Spleen (tissue), 11 donors: ENCODE measurements around the gene TFAM. TPM values are rescaled to one million over a fixed set of nuclear protein-coding genes. Genes with fewer than 3 reads are reported as not detected.

Experiments used
- DNase-seq: peaks from one replicate; pipeline ENCODE4 v3.0.0-alpha.2; 2020
- H3K27ac ChIP-seq, 8 donors: fragments of 200-600 bp; sonication (generic) in 7 of 8; 1 replicate in 4 of 8; 2 replicates in 4 of 8; pipeline versions ENCODE4 v1.5.0 to v1.8.0; 2016 to 2021; ENCODE audit warnings: inconsistent platforms in 4 of 8, mild to moderate bottlenecking in 4 of 8, moderate library complexity in 1 of 8
- H3K27me3 ChIP-seq, 7 donors: fragments of 200-600 bp; sonication (generic) in 6 of 7; replicated peaks in 1 of 7; 1 replicate in 4 of 7; 2 replicates in 3 of 7; pipeline versions ENCODE4 v1.5.0 to v1.8.0; 2016 to 2021; ENCODE audit warnings: inconsistent platforms in 3 of 7, mild to moderate bottlenecking in 1 of 7
- H3K36me3 ChIP-seq, 6 donors: fragments of 200-600 bp; sonication (generic) in 5 of 6; 1 replicate in 4 of 6; 2 replicates in 2 of 6; pipeline versions ENCODE4 v1.5.0 to v1.8.0; 2016 to 2021; ENCODE audit warnings: inconsistent platforms in 2 of 6
- H3K4me1 ChIP-seq, 6 donors: fragments of 200-600 bp; sonication (generic) in 5 of 6; 1 replicate in 3 of 6; 2 replicates in 3 of 6; pipeline versions ENCODE4 v1.5.0 to v1.8.0; 2016 to 2021; ENCODE audit warnings: inconsistent platforms in 3 of 6
- H3K4me3 ChIP-seq, 8 donors: fragments of 200-600 bp; sonication (generic) in 7 of 8; 1 replicate in 4 of 8; 2 replicates in 4 of 8; pipeline versions ENCODE4 v1.5.0 to v1.8.0; 2016 to 2021; ENCODE audit warnings: inconsistent platforms in 4 of 8, mild to moderate bottlenecking in 4 of 8, moderate library complexity in 2 of 8
- H3K9me3 ChIP-seq, 8 donors: fragments of 200-600 bp; sonication (generic) in 7 of 8; 1 replicate in 4 of 8; 2 replicates in 4 of 8; pipeline versions ENCODE4 v1.5.0 to v1.8.0; 2016 to 2021; ENCODE audit warnings: inconsistent platforms in 4 of 8
- POLR2A ChIP-seq, 3 donors: fragments of 450-650 bp; IDR thresholded peaks; one replicate each; pipeline ENCODE4 v1.5.1; 2017; ENCODE audit warnings: antibody characterized with exemption in 3 of 3, mild to moderate bottlenecking in 1 of 3
- POLR2AphosphoS5 ChIP-seq, 3 donors: sonication (generic); formaldehyde crosslinking; IDR thresholded peaks; one replicate each; pipeline ENCODE4 v1.5.1; 2017; ENCODE audit warnings: antibody characterized with exemption in 3 of 3
- WGBS, 5 donors: extraction: QIAGEN DNeasy Blood & Tissue Kit in 3 of 5; methylation state at CpG; one replicate each; pipeline versions ENCODE4 v1.1.5 to v1.1.7; 2013 to 2018; 5-methylcytosine and 5-hydroxymethylcytosine counted together
- intact Hi-C: fragments of 100-400 bp; cut with DNase I; formaldehyde crosslinking; loops from one replicate; pipeline ENCODE4 v1.15.0; 2023; ENCODE audit warnings: low total_unique reads
- polyA plus RNA-seq, 3 donors: library from polyadenylated mRNA; stranded (reverse); fragments of 200-250 nt; gene quantifications; one replicate each; pipeline ENCODE4 v1.2.1, GENCODE V29; 2013
- total RNA-seq, 7 donors: library from RNA; depleted of rRNA in 3 of 7; stranded (reverse); fragments of >200 nt in 3 of 7; fragmentation: NEBNext Ultra II Directional in 4 of 7; extraction: Animal tissue kit (Norgen Biotek cat#: 25700) in 4 of 7; gene quantifications; one replicate each; pipeline versions ENCODE4 v1.1.0 to v1.2.1, GENCODE V29; 2016 to 2021
- TF ChIP-seq, protein P1 (sequence below), 11 experiments: fragments of 200-600 bp in 7 of 11; fragments of 450-650 bp in 4 of 11; sonication (generic) in 4 of 11; IDR thresholded peaks in 8 of 11; conservative IDR thresholded peaks in 3 of 11; 1 replicate in 7 of 11; 2 replicates in 4 of 11; pipeline versions ENCODE4 v1.4.0 to v1.8.0; 2016 to 2021; ENCODE audit warnings: antibody characterized with exemption in 11 of 11, inconsistent platforms in 4 of 11, mild to moderate bottlenecking in 1 of 11
- donor health status: healthy with polysubstance abuse.
- donor health status: DM: no; HTN: no; CAD: no; lungs with moderate emphysema.
- donor health status: DM: no; HTN: no; CAD: no.
- donor health status: Bipolar disorder and iron deficiency.
- donor health status: healthy.
- donor health status: DM: no; HTN: no; CAD: no.
- donor health status: DM: yes; HTN: yes; CAD: no.

Gene TFAM
- total and polyA plus RNA-seq, 10 donors, result 7.6 to 39.2 (median 24.1) TPM

DNA sequence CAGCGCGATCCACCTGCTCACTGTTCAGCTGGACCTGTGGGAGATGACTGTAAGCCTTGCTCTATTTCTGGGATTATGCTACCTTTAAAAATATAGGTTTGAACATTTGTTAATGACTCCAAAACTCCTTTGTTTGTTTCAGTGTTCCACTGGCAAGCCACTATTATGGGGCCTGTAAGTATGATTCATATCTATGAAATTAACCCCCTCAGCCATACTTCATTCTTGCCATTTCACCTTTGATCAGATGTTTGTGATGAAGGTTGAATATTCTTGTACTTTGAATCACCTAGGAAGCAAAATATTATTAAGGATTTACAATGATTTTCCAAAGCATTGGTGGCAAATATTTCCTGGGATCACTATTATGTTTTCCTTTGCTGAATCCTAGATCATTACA, 23.9 kb upstream of the TFAM start:
- intact Hi-C loops, result no loop called here
- no peak overlapping the region for H3K27ac ChIP-seq

DNA sequence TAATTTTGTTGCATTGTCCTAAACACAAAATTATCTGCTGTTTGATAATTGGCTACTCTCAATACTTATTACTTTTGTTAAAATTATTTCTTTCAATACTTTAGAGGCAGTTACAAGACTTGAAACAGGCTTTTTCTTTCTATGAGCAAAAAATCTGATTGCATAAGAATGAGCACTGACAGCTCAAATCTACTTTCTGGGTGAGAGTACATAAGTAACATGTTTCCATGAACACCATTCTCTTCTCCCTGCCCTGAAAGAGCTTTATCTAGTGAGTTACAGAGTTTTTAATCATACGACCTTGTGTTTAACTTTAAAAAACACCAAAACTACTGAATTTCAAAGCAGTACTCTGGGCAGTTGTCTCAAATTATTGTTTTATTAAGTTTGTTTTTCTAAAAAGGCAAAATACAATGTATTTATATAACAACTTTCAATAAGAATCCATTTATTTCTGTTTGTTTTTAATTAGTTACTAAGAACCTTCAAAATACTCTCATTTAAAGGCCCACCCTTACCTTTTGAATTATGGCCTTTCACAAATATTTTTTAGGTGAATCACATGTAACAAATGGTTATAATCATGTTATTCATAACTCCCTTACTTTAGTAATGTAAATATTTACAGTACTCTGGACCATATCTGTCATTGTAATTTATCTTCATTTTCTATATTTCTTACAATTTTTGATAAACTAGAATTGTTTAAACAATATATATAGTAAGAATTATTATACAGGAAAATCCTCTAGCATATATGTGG, 23.0 kb upstream of the TFAM start:
- H3K9me3 ChIP-seq, result no peaks in the 10 kb centered on the region
- no peaks in the 10 kb centered on the region for H3K27me3 ChIP-seq
- H3K4me1 ChIP-seq, result peaks cover 6 to 39% (median 18%) of the 10 kb centered on the region in 6 donors
- peaks cover 0 to 54% (median 7%) of the 10 kb centered on the region in 6 donors for H3K36me3 ChIP-seq
- no peak overlapping the region for H3K4me3 ChIP-seq
- WGBS, 5 donors, result 96 to 100% (median 97%) methylated on average over 1 of the region's 1 CpG
- no peak overlapping the region for H3K27ac ChIP-seq
- TF ChIP-seq POLR2A (IDR thresholded peaks at IDR 0.05) (no peak), POLR2AphosphoS5 (IDR thresholded peaks at IDR 0.05) (no peak)
- TF ChIP-seq, protein P1, sequence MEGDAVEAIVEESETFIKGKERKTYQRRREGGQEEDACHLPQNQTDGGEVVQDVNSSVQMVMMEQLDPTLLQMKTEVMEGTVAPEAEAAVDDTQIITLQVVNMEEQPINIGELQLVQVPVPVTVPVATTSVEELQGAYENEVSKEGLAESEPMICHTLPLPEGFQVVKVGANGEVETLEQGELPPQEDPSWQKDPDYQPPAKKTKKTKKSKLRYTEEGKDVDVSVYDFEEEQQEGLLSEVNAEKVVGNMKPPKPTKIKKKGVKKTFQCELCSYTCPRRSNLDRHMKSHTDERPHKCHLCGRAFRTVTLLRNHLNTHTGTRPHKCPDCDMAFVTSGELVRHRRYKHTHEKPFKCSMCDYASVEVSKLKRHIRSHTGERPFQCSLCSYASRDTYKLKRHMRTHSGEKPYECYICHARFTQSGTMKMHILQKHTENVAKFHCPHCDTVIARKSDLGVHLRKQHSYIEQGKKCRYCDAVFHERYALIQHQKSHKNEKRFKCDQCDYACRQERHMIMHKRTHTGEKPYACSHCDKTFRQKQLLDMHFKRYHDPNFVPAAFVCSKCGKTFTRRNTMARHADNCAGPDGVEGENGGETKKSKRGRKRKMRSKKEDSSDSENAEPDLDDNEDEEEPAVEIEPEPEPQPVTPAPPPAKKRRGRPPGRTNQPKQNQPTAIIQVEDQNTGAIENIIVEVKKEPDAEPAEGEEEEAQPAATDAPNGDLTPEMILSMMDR (IDR thresholded peaks at IDR 0.05 in 8 of 11, conservative IDR thresholded peaks at IDR 0.05 in 3 of 11), result no peak
- intact Hi-C loops, result no loop called here
- DNase-seq, result no peak

More for the DNA sequence above, 23.9 kb upstream of the TFAM start:
- Histone ChIP-seq H3K27me3 (no peaks in the 10 kb centered on the region), H3K36me3 (peaks cover 0 to 50% (median 7%) of the 10 kb centered on the region in 6 donors), H3K9me3 (no peaks in the 10 kb centered on the region), H3K4me1 (peaks cover 6 to 47% (median 20%) of the 10 kb centered on the region in 6 donors), H3K4me3 (no peak overlapping the region)
- WGBS, 5 donors, result 93 to 99% (median 96%) methylated on average over 2 of the region's 2 CpGs
- TF ChIP-seq, protein P1 (IDR thresholded peaks at IDR 0.05 in 8 of 11, conservative IDR thresholded peaks at IDR 0.05 in 3 of 11), result no peak
- no peak for TF ChIP-seq POLR2A (IDR thresholded peaks at IDR 0.05)
- TF ChIP-seq POLR2AphosphoS5 (IDR thresholded peaks at IDR 0.05), result no peak
- DNase-seq, result no peak

DNA sequence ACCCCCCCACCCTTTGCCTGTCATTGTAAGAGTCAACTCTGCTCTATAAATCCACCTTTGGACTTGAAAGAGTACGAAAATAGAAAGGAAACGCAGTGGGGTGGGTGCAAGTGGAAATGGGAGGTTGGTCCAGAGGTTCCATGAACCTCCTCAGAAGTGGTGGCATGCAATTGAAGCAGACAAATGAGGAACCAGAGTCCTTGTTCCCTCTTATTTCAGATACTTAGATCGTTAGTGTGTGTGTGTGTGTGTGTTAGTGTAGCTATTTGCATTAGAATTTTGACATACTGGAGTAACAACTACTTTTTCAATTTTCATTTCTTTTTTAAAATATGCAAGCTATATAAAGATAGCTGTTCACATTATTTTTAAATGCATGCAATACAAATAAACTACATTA, 18.1 kb upstream of the TFAM start:
- H3K4me3 ChIP-seq, result no peak overlapping the region
- H3K4me1 ChIP-seq, result no peaks in the 10 kb centered on the region
- no peak overlapping the region for H3K27ac ChIP-seq
- no peaks in the 10 kb centered on the region for H3K9me3 ChIP-seq
- H3K27me3 ChIP-seq, result no peaks in the 10 kb centered on the region
- no peak for TF ChIP-seq POLR2A (IDR thresholded peaks at IDR 0.05)
- TF ChIP-seq, protein P1 (IDR thresholded peaks at IDR 0.05 in 8 of 11, conservative IDR thresholded peaks at IDR 0.05 in 3 of 11), result no peak
- no peak for TF ChIP-seq POLR2AphosphoS5 (IDR thresholded peaks at IDR 0.05)
- intact Hi-C loops, result no loop called here
- H3K36me3 ChIP-seq, result peaks cover 0 to 58% (median 9%) of the 10 kb centered on the region in 6 donors
- WGBS, 5 donors, result 44 to 81% (median 64%) methylated on average over 3 of the region's 3 CpGs
- DNase-seq, result no peak

DNA sequence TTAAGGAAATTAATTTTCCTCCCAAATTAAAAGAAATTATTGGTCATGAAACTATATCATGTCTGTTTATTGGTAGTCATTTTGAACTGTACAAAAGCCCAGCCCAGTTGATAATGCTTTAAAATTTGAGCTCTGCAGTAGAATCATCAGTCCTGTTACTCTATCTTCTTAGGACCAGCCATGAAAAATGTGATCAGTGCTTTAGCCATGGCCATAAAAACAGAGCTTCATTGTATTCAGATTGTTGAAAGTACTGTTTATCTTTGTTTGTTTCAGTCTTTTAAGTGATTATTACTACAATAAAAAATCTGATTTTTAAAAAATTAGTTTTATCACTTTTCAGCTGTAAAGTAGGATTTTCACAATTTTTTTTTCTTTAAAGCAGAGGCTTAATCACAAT, 13.7 kb upstream of the TFAM start:
- no peak overlapping the region for H3K4me3 ChIP-seq
- DNase-seq, result no peak
- intact Hi-C loops, result no loop called here
- no peaks in the 10 kb centered on the region for H3K9me3 ChIP-seq
- H3K27me3 ChIP-seq, result no peaks in the 10 kb centered on the region
- H3K27ac ChIP-seq, result no peak overlapping the region
- no peaks in the 10 kb centered on the region for H3K4me1 ChIP-seq
- TF ChIP-seq, protein P1 (IDR thresholded peaks at IDR 0.05 in 8 of 11, conservative IDR thresholded peaks at IDR 0.05 in 3 of 11), result no peak
- TF ChIP-seq POLR2AphosphoS5 (IDR thresholded peaks at IDR 0.05) (no peak), POLR2A (IDR thresholded peaks at IDR 0.05) (no peak)
- H3K36me3 ChIP-seq, result peaks cover 0 to 18% (median 4%) of the 10 kb centered on the region in 6 donors
